Measurements from ENCODE around the gene PDS5B. TPM values are rescaled to one million over a fixed set of nuclear protein-coding genes. Genes with fewer than 3 reads are reported as not detected.
"Not testable (repeated sequence)": the region's sequence is repeated elsewhere in the genome, so short reads cannot be mapped to it uniquely, and the experiment has no call there.

PDS5B gene
- total RNA-seq, 2 donors from 2014 or later = 19.2 to 20.8 TPM

DNA sequence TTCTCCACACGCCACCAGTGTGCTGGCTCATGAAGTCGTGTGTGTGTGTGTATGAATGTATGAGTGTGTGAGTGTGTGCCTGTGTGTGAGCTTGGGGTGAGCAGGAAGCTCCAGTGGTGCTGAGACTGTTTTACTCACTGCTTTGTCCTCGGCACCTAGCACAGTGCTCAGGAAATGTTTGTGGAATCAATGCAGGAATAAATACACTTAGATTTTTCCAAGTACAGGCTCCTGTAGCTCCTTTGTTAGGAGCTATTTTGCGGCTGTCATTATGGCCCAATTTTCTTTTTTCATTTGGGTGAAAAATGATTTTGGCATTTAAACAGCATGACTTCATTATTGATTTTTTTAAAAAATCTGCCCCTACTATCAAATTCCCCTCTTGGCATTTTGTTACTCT lies 236.5 kb downstream of the PDS5B start:
- DNase-seq (no peak), ATAC-seq (peak; percentile 35)
- H3K27me3 ChIP-seq = no peaks in the 10 kb centered on the region
- H3K27ac ChIP-seq = no peak overlapping the region
- intact Hi-C loops (cut with DNase I) = no loop called here
- no peaks in the 10 kb centered on the region for H3K9me3 ChIP-seq
- H3K4me1 ChIP-seq = peaks cover 7% of the 10 kb centered on the region
- WGBS, 2 donors = 39 to 50% methylated on average over 4 of the region's 4 CpGs
- H3K4me3 ChIP-seq = no peak overlapping the region
- no peaks in the 10 kb centered on the region for H3K36me3 ChIP-seq (replicated peaks in 1 of 2; ENCODE audit: insufficient read depth in 1 of 2, low read depth in 2 of 2)
- TF ChIP-seq POLR2A (IDR thresholded peaks at IDR 0.05) = no peak
- TF ChIP-seq, protein P1, sequence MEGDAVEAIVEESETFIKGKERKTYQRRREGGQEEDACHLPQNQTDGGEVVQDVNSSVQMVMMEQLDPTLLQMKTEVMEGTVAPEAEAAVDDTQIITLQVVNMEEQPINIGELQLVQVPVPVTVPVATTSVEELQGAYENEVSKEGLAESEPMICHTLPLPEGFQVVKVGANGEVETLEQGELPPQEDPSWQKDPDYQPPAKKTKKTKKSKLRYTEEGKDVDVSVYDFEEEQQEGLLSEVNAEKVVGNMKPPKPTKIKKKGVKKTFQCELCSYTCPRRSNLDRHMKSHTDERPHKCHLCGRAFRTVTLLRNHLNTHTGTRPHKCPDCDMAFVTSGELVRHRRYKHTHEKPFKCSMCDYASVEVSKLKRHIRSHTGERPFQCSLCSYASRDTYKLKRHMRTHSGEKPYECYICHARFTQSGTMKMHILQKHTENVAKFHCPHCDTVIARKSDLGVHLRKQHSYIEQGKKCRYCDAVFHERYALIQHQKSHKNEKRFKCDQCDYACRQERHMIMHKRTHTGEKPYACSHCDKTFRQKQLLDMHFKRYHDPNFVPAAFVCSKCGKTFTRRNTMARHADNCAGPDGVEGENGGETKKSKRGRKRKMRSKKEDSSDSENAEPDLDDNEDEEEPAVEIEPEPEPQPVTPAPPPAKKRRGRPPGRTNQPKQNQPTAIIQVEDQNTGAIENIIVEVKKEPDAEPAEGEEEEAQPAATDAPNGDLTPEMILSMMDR (IDR thresholded peaks at IDR 0.05) = no peak

DNA sequence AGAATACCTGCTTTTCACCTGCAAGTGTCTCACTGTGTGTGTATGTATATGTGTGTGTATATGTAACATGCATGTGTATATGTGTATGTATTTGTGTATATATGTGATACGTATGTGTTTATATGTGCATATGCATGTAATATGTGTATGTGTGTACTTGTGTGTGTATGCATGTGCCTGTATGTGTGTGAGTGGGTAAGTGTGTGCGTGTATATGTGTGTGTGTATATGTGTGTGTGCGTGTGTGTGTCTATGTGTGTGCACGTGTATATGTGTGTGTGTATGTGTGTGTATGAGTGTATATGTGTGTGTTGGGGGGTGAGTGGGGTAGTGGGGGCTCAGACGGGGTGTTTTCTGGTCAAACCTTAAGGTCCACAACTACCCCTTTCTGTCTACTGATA lies 237.3 kb downstream of the PDS5B start:
- 66 to 72% methylated on average over 5 of the region's 5 CpGs for WGBS, 2 donors
- ATAC-seq (no peak), DNase-seq (no peak)
- no peak overlapping the region for H3K27ac ChIP-seq
- TF ChIP-seq POLR2A (IDR thresholded peaks at IDR 0.05) = no peak
- peaks cover 7% of the 10 kb centered on the region for H3K4me1 ChIP-seq
- H3K4me3 ChIP-seq = no peak overlapping the region
- intact Hi-C loops (cut with DNase I) = no loop called here
- H3K9me3 ChIP-seq = no peaks in the 10 kb centered on the region
- H3K27me3 ChIP-seq = no peaks in the 10 kb centered on the region
- H3K36me3 ChIP-seq (replicated peaks in 1 of 2; ENCODE audit: insufficient read depth in 1 of 2, low read depth in 2 of 2) = no peaks in the 10 kb centered on the region

DNA sequence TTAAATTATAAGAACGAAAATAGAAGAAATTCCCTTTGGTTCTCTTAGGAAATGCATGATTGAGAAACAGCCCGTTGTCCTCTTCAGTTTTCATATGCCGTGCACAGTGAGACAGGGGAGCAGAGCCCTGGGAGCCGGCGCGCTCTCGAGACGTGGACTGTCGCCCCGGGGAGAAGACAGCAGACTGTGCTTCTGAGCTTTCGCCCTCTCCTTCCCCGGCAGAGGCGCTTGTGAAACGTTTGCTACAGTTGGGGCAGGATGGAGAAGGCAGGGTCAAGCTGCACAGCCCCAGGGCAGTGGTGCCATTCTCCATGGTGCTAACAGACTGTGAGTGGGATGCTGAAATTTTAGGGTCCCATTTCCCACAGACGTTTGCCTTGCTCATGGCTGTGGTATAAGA lies 237.8 kb downstream of the PDS5B start:
- no peak for DNase-seq
- Histone ChIP-seq H3K27me3 (no peaks in the 10 kb centered on the region), H3K27ac (no peak overlapping the region), H3K36me3 (replicated peaks in 1 of 2; ENCODE audit: insufficient read depth in 1 of 2, low read depth in 2 of 2) (no peaks in the 10 kb centered on the region), H3K9me3 (no peaks in the 10 kb centered on the region), H3K4me3 (no peak overlapping the region), H3K4me1 (peaks cover 7% of the 10 kb centered on the region)
- WGBS, 2 donors = 63 to 67% methylated on average over 15 of the region's 15 CpGs
- TF ChIP-seq, protein P1 (IDR thresholded peaks at IDR 0.05) = no peak
- TF ChIP-seq POLR2A (IDR thresholded peaks at IDR 0.05) = no peak
- intact Hi-C loops (cut with DNase I) = no loop called here
- no peak for ATAC-seq

DNA sequence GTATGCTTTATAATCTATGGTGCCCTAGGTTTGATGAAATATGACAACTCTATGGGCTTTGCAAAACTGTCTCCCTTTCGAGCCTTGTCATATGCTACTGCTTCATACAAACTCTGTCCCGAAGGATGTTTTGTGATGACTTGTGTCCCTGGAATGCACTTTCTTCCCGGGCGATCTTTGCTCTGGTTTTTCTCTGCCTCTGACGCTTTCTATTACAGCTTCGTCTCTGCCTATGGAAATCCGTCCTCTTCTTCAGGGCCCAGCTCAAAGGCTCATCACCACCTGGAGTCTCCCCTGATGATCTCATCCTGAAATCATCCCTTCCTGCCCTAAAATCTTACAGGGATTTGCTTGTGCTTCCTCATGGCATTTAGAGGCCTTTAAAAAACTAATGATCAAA lies 238.4 kb downstream of the PDS5B start:
- Histone ChIP-seq H3K27me3 (no peaks in the 10 kb centered on the region), H3K4me3 (no peak overlapping the region), H3K9me3 (no peaks in the 10 kb centered on the region), H3K4me1 (peaks cover 7% of the 10 kb centered on the region), H3K36me3 (replicated peaks in 1 of 2; ENCODE audit: insufficient read depth in 1 of 2, low read depth in 2 of 2) (no peaks in the 10 kb centered on the region), H3K27ac (no peak overlapping the region)
- ATAC-seq (peak; percentile 62), DNase-seq (no peak)
- intact Hi-C loops (cut with DNase I) = no loop called here
- WGBS, 2 donors = 54 to 60% methylated on average over 7 of the region's 7 CpGs
- TF ChIP-seq POLR2A (IDR thresholded peaks at IDR 0.05) = no peak
- TF ChIP-seq, protein P1 (IDR thresholded peaks at IDR 0.05) = no peak

DNA sequence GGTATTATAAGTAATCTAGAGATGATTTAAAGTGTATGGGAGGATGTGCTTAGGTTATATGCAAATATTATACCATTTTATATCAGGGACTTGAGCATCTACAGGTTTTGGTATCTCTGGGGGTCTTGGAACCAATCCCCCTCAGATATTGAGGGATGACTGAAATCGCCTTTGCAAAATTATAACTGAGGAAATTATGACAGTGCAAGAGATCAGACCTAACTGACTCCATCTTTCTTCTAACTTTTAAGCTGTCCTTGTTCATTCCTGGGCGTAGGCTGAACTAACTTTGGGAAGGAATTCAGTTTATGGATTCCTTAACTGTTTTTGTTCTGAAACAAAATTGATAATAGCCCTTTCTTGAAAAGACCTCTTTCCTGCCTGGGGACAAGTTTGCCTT lies 239.2 kb downstream of the PDS5B start:
- Histone ChIP-seq H3K4me3 (no peak overlapping the region), H3K36me3 (replicated peaks in 1 of 2; ENCODE audit: insufficient read depth in 1 of 2, low read depth in 2 of 2) (no peaks in the 10 kb centered on the region), H3K4me1 (peaks cover 7% of the 10 kb centered on the region), H3K27me3 (no peaks in the 10 kb centered on the region), H3K9me3 (no peaks in the 10 kb centered on the region), H3K27ac (no peak overlapping the region)
- WGBS, 2 donors = 68 to 88% methylated on average over 2 of the region's 2 CpGs
- DNase-seq (no peak), ATAC-seq (no peak)
- intact Hi-C loops (cut with DNase I) = no loop called here
- TF ChIP-seq, protein P1 (IDR thresholded peaks at IDR 0.05) = no peak
- TF ChIP-seq POLR2A (IDR thresholded peaks at IDR 0.05) = no peak

DNA sequence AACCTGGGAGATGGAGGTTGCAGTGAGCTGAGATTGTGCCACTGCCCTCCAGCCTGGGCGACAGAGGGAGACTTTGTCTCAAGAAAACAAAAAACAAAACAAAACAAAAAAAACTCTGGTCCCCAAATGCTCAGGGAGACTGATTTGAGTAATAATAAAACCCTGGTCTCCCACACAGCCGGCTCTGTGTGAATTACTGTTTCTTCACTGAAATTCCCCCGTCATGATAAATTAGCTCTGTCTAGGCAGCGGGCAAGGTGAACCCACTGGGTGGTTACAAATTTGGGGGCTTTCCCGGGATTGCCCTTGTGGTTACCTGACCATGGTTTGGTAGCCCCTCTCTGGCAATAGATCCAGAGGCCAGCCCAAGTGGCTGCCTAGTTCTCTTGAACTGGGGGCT lies 240.1 kb downstream of the PDS5B start:
- H3K9me3 ChIP-seq; H3K4me1 ChIP-seq; H3K4me3 ChIP-seq; DNase-seq; H3K36me3 ChIP-seq (replicated peaks in 1 of 2; ENCODE audit: insufficient read depth in 1 of 2, low read depth in 2 of 2); ATAC-seq; intact Hi-C loops (cut with DNase I); H3K27ac ChIP-seq; H3K27me3 ChIP-seq: not testable (repeated sequence)
- 86 to 88% methylated on average over 5 of the region's 5 CpGs for WGBS, 2 donors
